ENCODE results near the gene SIGLEC6. TPM values are rescaled to one million over a fixed set of nuclear protein-coding genes. Genes with fewer than 3 reads are reported as not detected.
A peak's percentile ranks its signal among the peaks of the same experiment; 100 is the strongest.

The SIGLEC6 gene
- total RNA-seq, 6 experiments from 2014 or later: not detected

- Histone ChIP-seq H3K27me3 (no peaks in the 10 kb centered on the region), H3K36me3 (no peaks in the 10 kb centered on the region), H3K27ac (no peak overlapping the region), H3K4me3 (no peak overlapping the region), H3K4me1 (no peaks in the 10 kb centered on the region), H3K9me3 (no peaks in the 10 kb centered on the region)
- DNase-seq: no peak
- TF ChIP-seq POLR2A (IDR thresholded peaks at IDR 0.05): no peak
- TF ChIP-seq CTCF (IDR thresholded peaks at IDR 0.05): no peak
- 24% methylated on average over 2 of the region's 3 CpGs for WGBS (ENCODE audit: insufficient coverage, low coverage, low lambda C conversion rate, missing lambda C conversion rate)
- no peak for ATAC-seq
- intact Hi-C loops (cut with DNase I): no loop called here
Observed at GRCh38 chr19:51497666-51498065, 33.8 kb downstream of the SIGLEC6 start.

- no peak for TF ChIP-seq POLR2A (IDR thresholded peaks at IDR 0.05)
- no peak for TF ChIP-seq CTCF (IDR thresholded peaks at IDR 0.05)
- no peak for DNase-seq
- WGBS (ENCODE audit: insufficient coverage, low coverage, low lambda C conversion rate, missing lambda C conversion rate): 17% methylated on average over 2 of the region's 2 CpGs
Observed at GRCh38 chr19:51493776-51494175, 37.7 kb downstream of the SIGLEC6 start.

GRCh38 chr19:51491586-51491985 lies 39.9 kb downstream of the SIGLEC6 start:
- TF ChIP-seq POLR2A (IDR thresholded peaks at IDR 0.05): no peak
- no peak for TF ChIP-seq CTCF (IDR thresholded peaks at IDR 0.05)
- H3K27me3 ChIP-seq: no peaks in the 10 kb centered on the region
- ATAC-seq: no peak
- WGBS (ENCODE audit: insufficient coverage, low coverage, low lambda C conversion rate, missing lambda C conversion rate): 31% methylated on average over 3 of the region's 7 CpGs
- H3K4me3 ChIP-seq: no peak overlapping the region
- no peaks in the 10 kb centered on the region for H3K9me3 ChIP-seq
- DNase-seq: no peak
- H3K36me3 ChIP-seq: no peaks in the 10 kb centered on the region
- H3K4me1 ChIP-seq: no peaks in the 10 kb centered on the region
- no peak overlapping the region for H3K27ac ChIP-seq
- intact Hi-C loops (cut with DNase I): no loop called here

More at GRCh38 chr19:51493776-51494175, 37.7 kb downstream of the SIGLEC6 start:
- Histone ChIP-seq H3K27me3 (no peaks in the 10 kb centered on the region), H3K9me3 (no peaks in the 10 kb centered on the region), H3K4me1 (no peaks in the 10 kb centered on the region), H3K36me3 (no peaks in the 10 kb centered on the region), H3K4me3 (no peak overlapping the region), H3K27ac (no peak overlapping the region)
- ATAC-seq: peak in 3 of 4 donors; percentile 46 to 51 (median 47)
- intact Hi-C loops (cut with DNase I): no loop called here

DNA sequence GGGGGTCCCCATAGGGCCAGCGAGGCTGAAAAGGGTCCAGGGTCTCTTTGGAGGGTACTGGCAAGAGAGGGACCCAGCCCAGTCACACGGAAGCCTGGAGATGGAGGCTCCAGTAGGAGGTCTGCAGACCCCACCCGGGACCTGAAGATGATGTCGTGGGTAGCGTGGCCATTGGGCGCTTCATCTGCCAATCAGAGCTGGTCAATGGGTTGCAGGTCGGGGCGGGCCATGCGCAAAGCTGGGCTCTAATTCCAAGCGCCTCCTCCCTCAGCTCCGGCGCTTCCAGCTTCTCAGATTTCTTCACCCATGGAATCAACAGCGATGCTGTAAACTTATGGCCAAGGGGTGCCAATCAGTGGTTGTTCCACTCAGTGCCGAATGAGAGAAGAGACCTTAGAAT lies 40.8 kb downstream of the SIGLEC6 start:
- H3K9me3 ChIP-seq: no peaks in the 10 kb centered on the region
- H3K4me3 ChIP-seq: no peak overlapping the region
- no peak for DNase-seq
- H3K27me3 ChIP-seq: no peaks in the 10 kb centered on the region
- no peak for TF ChIP-seq POLR2A (IDR thresholded peaks at IDR 0.05)
- TF ChIP-seq CTCF (IDR thresholded peaks at IDR 0.05): no peak
- no peaks in the 10 kb centered on the region for H3K36me3 ChIP-seq
- intact Hi-C loops (cut with DNase I): no loop called here
- no peaks in the 10 kb centered on the region for H3K4me1 ChIP-seq
- no peak overlapping the region for H3K27ac ChIP-seq
- no peak for ATAC-seq
- 36% methylated on average over 6 of the region's 14 CpGs for WGBS (ENCODE audit: insufficient coverage, low coverage, low lambda C conversion rate, missing lambda C conversion rate)

DNA sequence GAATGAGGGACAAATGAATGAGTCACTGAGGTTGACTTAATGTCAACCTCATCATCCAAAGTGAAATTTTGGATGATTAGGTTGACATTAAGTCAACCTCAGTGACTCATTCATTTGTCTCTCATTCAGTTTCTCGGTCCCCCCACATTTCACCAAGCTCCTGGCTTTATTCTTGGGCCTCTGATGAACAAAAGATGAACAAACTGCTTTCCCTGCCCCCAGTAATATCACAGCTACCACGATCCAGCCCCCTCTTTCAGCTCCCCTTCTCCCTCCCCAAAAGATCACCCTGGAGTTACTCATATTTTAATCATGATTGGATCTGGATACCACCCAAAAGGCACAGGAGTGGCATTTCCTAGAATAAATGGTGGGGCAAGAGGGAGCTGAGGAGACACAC lies 42.4 kb downstream of the SIGLEC6 start:
- no peak overlapping the region for H3K27ac ChIP-seq
- intact Hi-C loops (cut with DNase I): loop anchor here in 1 of 2 donors (10.0 kb wide), 1 partner anchor 166 kb away; no protein-coding TSS in a partner anchor
- 23% methylated on average over 1 of the region's 2 CpGs for WGBS (ENCODE audit: insufficient coverage, low coverage, low lambda C conversion rate, missing lambda C conversion rate)
- DNase-seq (no peak), ATAC-seq (no peak)
- TF ChIP-seq POLR2A (IDR thresholded peaks at IDR 0.05) (no peak), CTCF (IDR thresholded peaks at IDR 0.05) (no peak)
- H3K4me3 ChIP-seq: no peak overlapping the region
- no peaks in the 10 kb centered on the region for H3K36me3 ChIP-seq
- no peaks in the 10 kb centered on the region for H3K9me3 ChIP-seq
- no peaks in the 10 kb centered on the region for H3K27me3 ChIP-seq
- H3K4me1 ChIP-seq: no peaks in the 10 kb centered on the region
